Caco-2 (cell line): Measurements from ENCODE around the gene EMC8. TPM values are rescaled to one million over a fixed set of nuclear protein-coding genes. Genes with fewer than 3 reads are reported as not detected.

Experiments used
- BruUV-seq: library from RNA; stranded (reverse); fragments of 400-500 nt; replicated peaks from 2 replicates; lab custom pipeline; 2021; lab: Mats Ljungman, UMichigan
- CTCF ChIA-PET: fragments of 300-600 bp; sonication (Branson Sonifier 250); formaldehyde crosslinking; loops from one replicate; lab custom pipeline; 2022; ENCODE audit warnings: antibody characterized with exemption; lab: Charles Lee
- POLR2A ChIA-PET: fragments of 300-600 bp; sonication (Branson Sonifier 250); formaldehyde crosslinking; loops from one replicate; lab custom pipeline; 2022; ENCODE audit warnings: antibody characterized with exemption; lab: Charles Lee
- DNase-seq, 2 experiments: peaks; one replicate each; pipeline versions ENCODE4 v3.0.0 to v3.0.0-alpha.2; 2020 to 2022
- H3K27me3 ChIP-seq: replicated peaks from 2 replicates; pipeline ENCODE4 v1.6.0; 2011; ENCODE audit warnings: low read length; ENCODE audit not compliant: control insufficient read depth, insufficient read depth
- H3K36me3 ChIP-seq: 2 replicates; pipeline ENCODE4 v1.5.1; 2011; ENCODE audit warnings: low read length; ENCODE audit not compliant: control insufficient read depth, insufficient read depth
- H3K4me1 ChIP-seq: fragments of 250-450 bp; sonication (Bioruptor Pico); 2 replicates; pipeline ENCODE4 v1.5.1; 2020; ENCODE audit warnings: mild to moderate bottlenecking
- H3K4me3 ChIP-seq: 2 replicates; pipeline ENCODE4 v1.5.1; 2011; ENCODE audit warnings: low read depth, mild to moderate bottlenecking, control low read depth, low read length
- H3K9me3 ChIP-seq: fragments of 250-450 bp; sonication (Bioruptor Pico); 2 replicates; pipeline ENCODE4 v1.5.1; 2020; ENCODE audit warnings: mild to moderate bottlenecking, moderate library complexity
- H3K27ac Mint-ChIP-seq: one replicate; pipeline ENCODE4 v1.8.0; 2022; ENCODE audit warnings: mixed read lengths; ENCODE audit not compliant: unreplicated experiment
- H3K27me3 Mint-ChIP-seq: one replicate; pipeline ENCODE4 v1.8.0; 2022; ENCODE audit warnings: mixed read lengths; ENCODE audit not compliant: insufficient read depth, unreplicated experiment
- H3K36me3 Mint-ChIP-seq: one replicate; pipeline ENCODE4 v1.8.0; 2022; ENCODE audit warnings: mild to moderate bottlenecking, mixed read lengths; ENCODE audit not compliant: insufficient read depth, unreplicated experiment
- H3K4me1 Mint-ChIP-seq: one replicate; pipeline ENCODE4 v1.8.0; 2022; ENCODE audit warnings: low read depth, mixed read lengths; ENCODE audit not compliant: unreplicated experiment
- H3K4me3 Mint-ChIP-seq: one replicate; pipeline ENCODE4 v1.8.0; 2022; ENCODE audit warnings: mild to moderate bottlenecking, moderate library complexity, mixed read lengths; ENCODE audit not compliant: unreplicated experiment
- H3K9me3 Mint-ChIP-seq: one replicate; pipeline ENCODE4 v1.8.0; 2022; ENCODE audit warnings: mixed read lengths; ENCODE audit not compliant: unreplicated experiment
- intact Hi-C: fragments of 100-400 bp; cut with micrococcal nuclease; formaldehyde crosslinking; loops from one replicate; pipeline ENCODE4 v1.10.0; 2022; ENCODE audit not compliant: unreplicated experiment
- total RNA-seq: library from RNA; stranded (reverse); gene quantifications from 2 replicates; pipeline ENCODE4 v1.2.3, GENCODE V29; 2022
- TF ChIP-seq, protein P1 (sequence below), 2 experiments: fragments of 200-600 bp in 1 of 2; IDR thresholded peaks; 1 replicate in 1 of 2; 2 replicates in 1 of 2; pipeline versions ENCODE4 v1.5.1 to v1.8.0; 2011 to 2022; ENCODE audit warnings: antibody characterized with exemption in 1 of 2, control low read depth in 1 of 2, inconsistent platforms in 1 of 2, low read depth in 1 of 2, low read length in 1 of 2, mild to moderate bottlenecking in 1 of 2, moderate library complexity in 1 of 2; ENCODE audit not compliant: insufficient read depth in 1 of 2, severe bottlenecking in 1 of 2, unreplicated experiment in 1 of 2

Gene EMC8
- total RNA-seq, 1 experiment from 2014 or later, result 94.7 TPM

DNA sequence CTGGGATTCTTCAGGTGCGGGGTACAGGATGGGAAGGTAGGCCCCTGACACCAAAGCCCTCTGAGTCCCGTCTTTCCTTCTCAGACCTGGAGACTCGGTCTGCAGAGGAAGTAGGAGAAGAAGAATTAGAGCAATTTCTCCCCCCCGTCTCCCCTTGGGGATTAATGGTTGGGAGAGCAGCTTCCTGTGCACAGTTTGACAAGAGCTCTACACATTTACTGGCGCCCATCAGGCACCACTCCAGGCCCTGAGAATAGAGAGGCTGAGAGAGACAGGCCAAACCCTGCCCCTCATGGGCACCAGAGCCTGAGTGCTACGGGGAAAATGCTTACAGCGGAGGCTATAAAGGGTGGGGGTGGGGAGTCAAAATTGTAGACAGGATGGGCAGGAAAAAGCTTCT lies 44.9 kb downstream of the EMC8 start:
- intact Hi-C loops, result loop anchor here (5.0 kb wide), 1 partner anchor 307 kb away; no protein-coding TSS in a partner anchor
- Mint-ChIP-seq H3K4me1 (peaks cover 10% of the 10 kb centered on the region), H3K27ac (no peak overlapping the region), H3K36me3 (peaks cover 6% of the 10 kb centered on the region), H3K9me3 (no peaks in the 10 kb centered on the region), H3K27me3 (peaks cover 5% of the 10 kb centered on the region), H3K4me3 (no peak overlapping the region)
- no peaks in the 10 kb centered on the region; the same call in 1 of the 2 replicates for H3K27me3 ChIP-seq
- H3K4me3 ChIP-seq, result no peak overlapping the region
- ChIA-PET CTCF (interaction anchor here (0.5 kb wide), 1 partner anchor 34 kb away, joined by 3 read pairs; no protein-coding TSS in a partner anchor), POLR2A (no interaction called here)
- H3K4me1 ChIP-seq, result peaks cover 24% of the 10 kb centered on the region
- no peak for DNase-seq
- no peaks in the 10 kb centered on the region for H3K36me3 ChIP-seq
- TF ChIP-seq, protein P1, sequence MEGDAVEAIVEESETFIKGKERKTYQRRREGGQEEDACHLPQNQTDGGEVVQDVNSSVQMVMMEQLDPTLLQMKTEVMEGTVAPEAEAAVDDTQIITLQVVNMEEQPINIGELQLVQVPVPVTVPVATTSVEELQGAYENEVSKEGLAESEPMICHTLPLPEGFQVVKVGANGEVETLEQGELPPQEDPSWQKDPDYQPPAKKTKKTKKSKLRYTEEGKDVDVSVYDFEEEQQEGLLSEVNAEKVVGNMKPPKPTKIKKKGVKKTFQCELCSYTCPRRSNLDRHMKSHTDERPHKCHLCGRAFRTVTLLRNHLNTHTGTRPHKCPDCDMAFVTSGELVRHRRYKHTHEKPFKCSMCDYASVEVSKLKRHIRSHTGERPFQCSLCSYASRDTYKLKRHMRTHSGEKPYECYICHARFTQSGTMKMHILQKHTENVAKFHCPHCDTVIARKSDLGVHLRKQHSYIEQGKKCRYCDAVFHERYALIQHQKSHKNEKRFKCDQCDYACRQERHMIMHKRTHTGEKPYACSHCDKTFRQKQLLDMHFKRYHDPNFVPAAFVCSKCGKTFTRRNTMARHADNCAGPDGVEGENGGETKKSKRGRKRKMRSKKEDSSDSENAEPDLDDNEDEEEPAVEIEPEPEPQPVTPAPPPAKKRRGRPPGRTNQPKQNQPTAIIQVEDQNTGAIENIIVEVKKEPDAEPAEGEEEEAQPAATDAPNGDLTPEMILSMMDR (IDR thresholded peaks at IDR 0.05; ENCODE audit: insufficient read depth in 1 of 2, low read depth in 1 of 2, low read length in 1 of 2, severe bottlenecking in 1 of 2, unreplicated experiment in 1 of 2), result no peak
- H3K9me3 ChIP-seq, result no peaks in the 10 kb centered on the region
- no TSS peak for BruUV-seq

DNA sequence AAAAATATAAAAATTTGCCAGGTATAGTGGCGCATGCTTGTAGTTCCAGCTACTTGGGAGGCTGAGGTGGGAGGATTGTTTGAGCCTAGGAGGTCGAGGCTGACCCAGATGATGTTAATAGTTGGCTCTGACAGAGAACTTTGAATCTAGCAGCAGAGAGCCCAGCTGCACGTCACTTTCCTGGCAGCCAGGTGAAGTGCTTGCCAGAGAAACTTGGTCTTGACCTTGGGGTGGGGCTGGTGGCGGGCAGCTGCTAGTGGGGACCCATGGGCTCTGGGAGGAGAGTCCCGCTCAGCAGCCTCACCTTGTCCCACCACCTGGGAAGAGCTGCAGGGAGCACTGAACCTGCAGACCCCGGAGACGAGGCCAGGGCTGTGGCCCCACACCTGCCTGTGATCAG lies 45.4 kb downstream of the EMC8 start:
- H3K27me3 Mint-ChIP-seq, result peaks cover 2% of the 10 kb centered on the region
- no TSS peak for BruUV-seq
- intact Hi-C loops, result loop anchor here (5.0 kb wide), 1 partner anchor 307 kb away; no protein-coding TSS in a partner anchor
- no peaks in the 10 kb centered on the region for H3K9me3 Mint-ChIP-seq
- no peak for DNase-seq
- peaks cover 10% of the 10 kb centered on the region for H3K4me1 Mint-ChIP-seq
- CTCF ChIA-PET, result no interaction called here
- H3K27ac Mint-ChIP-seq, result no peak overlapping the region
- peaks cover 6% of the 10 kb centered on the region for H3K36me3 Mint-ChIP-seq
- Histone ChIP-seq H3K9me3 (no peaks in the 10 kb centered on the region), H3K4me3 (no peak overlapping the region), H3K4me1 (peaks cover 24% of the 10 kb centered on the region), H3K27me3 (no peaks in the 10 kb centered on the region; the same call in 1 of the 2 replicates), H3K36me3 (no peaks in the 10 kb centered on the region)
- no peak overlapping the region for H3K4me3 Mint-ChIP-seq
- TF ChIP-seq, protein P1 (IDR thresholded peaks at IDR 0.05; ENCODE audit: insufficient read depth in 1 of 2, low read depth in 1 of 2, low read length in 1 of 2, severe bottlenecking in 1 of 2, unreplicated experiment in 1 of 2), result no peak
- POLR2A ChIA-PET, result no interaction called here

DNA sequence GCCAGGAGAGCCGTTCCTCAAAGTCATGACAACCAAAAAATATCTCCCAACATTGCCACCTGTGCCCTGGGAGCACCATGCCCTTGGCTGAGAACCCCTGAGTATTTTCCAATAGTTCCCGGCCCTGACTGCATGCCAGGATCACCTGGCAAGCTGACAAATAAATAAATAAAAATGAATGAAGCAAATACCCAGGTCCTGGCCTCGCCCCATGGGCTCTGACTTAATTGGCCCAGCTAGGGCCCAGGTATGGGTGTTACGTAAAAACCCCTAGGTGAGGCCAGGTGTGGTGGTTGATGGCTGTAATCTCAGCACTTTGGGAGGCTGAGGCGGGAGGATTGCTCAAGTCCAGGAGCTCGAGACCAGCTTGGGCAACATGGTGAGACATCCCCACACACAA lies 45.8 kb downstream of the EMC8 start:
- intact Hi-C loops, result loop anchor here (5.0 kb wide), 1 partner anchor 306 kb away; no protein-coding TSS in a partner anchor
- no peaks in the 10 kb centered on the region for H3K9me3 ChIP-seq
- Mint-ChIP-seq H3K27ac (no peak overlapping the region), H3K36me3 (peaks cover 6% of the 10 kb centered on the region), H3K4me3 (no peak overlapping the region), H3K9me3 (no peaks in the 10 kb centered on the region), H3K4me1 (peaks cover 10% of the 10 kb centered on the region), H3K27me3 (no peaks in the 10 kb centered on the region)
- DNase-seq, result no peak
- no TSS peak for BruUV-seq
- CTCF ChIA-PET, result no interaction called here
- H3K36me3 ChIP-seq, result no peaks in the 10 kb centered on the region
- TF ChIP-seq, protein P1 (IDR thresholded peaks at IDR 0.05; ENCODE audit: insufficient read depth in 1 of 2, low read depth in 1 of 2, low read length in 1 of 2, severe bottlenecking in 1 of 2, unreplicated experiment in 1 of 2), result no peak
- H3K4me3 ChIP-seq, result no peak overlapping the region
- peaks cover 24% of the 10 kb centered on the region for H3K4me1 ChIP-seq
- no peaks in the 10 kb centered on the region; the same call in 1 of the 2 replicates for H3K27me3 ChIP-seq
- POLR2A ChIA-PET, result no interaction called here
